ENCODE data around the gene PAFAH2. TPM values are rescaled to one million over a fixed set of nuclear protein-coding genes. Genes with fewer than 3 reads are reported as not detected.

Gene PAFAH2
- total RNA-seq, 2 donors from 2014 or later: 11.6 to 13.3 TPM

- no peaks in the 10 kb centered on the region for H3K36me3 Mint-ChIP-seq (ENCODE audit: low read depth)
- no peaks in the 10 kb centered on the region for H3K9me3 ChIP-seq (ENCODE audit: control insufficient read depth, low read length)
- H3K27ac ChIP-seq (ENCODE audit: low read depth, low read length): no peak overlapping the region
- H3K36me3 ChIP-seq (ENCODE audit: control insufficient read depth, insufficient read depth, low read length): no peaks in the 10 kb centered on the region
- H3K27ac Mint-ChIP-seq: no peak overlapping the region
- H3K4me1 ChIP-seq (ENCODE audit: control insufficient read depth, insufficient read depth, low read length): no peaks in the 10 kb centered on the region
- no peak for DNase-seq
- H3K9me3 Mint-ChIP-seq: no peaks in the 10 kb centered on the region
- no peak for TF ChIP-seq CTCF (conservative IDR thresholded peaks at IDR 0.05)
- H3K4me3 ChIP-seq (ENCODE audit: low read length): no peak overlapping the region
- H3K4me1 Mint-ChIP-seq: no peaks in the 10 kb centered on the region
- no peaks in the 10 kb centered on the region for H3K27me3 ChIP-seq (ENCODE audit: control insufficient read depth, insufficient read depth, low read length, poor library complexity, severe bottlenecking)
- no peak overlapping the region for H3K9ac ChIP-seq (ENCODE audit: extremely low read depth, low read length, poor library complexity, severe bottlenecking)
- peaks cover 5% of the 10 kb centered on the region for H3K27me3 Mint-ChIP-seq (ENCODE audit: insufficient read depth)
- no peak overlapping the region for H3K4me3 Mint-ChIP-seq
- 90 to 94% methylated on average over 3 to 4 of the region's 4 CpGs for WGBS, 2 experiments (ENCODE audit: insufficient coverage in 1 of 2, insufficient read length in 1 of 2)
Observed at GRCh38 chr1:26005434-26006105, 7.7 kb upstream of the PAFAH2 start.

- no peaks in the 10 kb centered on the region for H3K27me3 ChIP-seq (ENCODE audit: control insufficient read depth, insufficient read depth, low read length, poor library complexity, severe bottlenecking)
- Mint-ChIP-seq H3K27ac (no peak overlapping the region), H3K9me3 (no peaks in the 10 kb centered on the region), H3K4me3 (no peak overlapping the region), H3K4me1 (peaks cover 6% of the 10 kb centered on the region), H3K36me3 (ENCODE audit: low read depth) (no peaks in the 10 kb centered on the region), H3K27me3 (ENCODE audit: insufficient read depth) (peaks cover 5% of the 10 kb centered on the region)
- H3K9ac ChIP-seq (ENCODE audit: extremely low read depth, low read length, poor library complexity, severe bottlenecking): no peak overlapping the region
- TF ChIP-seq CTCF (conservative IDR thresholded peaks at IDR 0.05): no peak
- no peak for DNase-seq
- H3K27ac ChIP-seq (ENCODE audit: low read depth, low read length): no peak overlapping the region
- no peaks in the 10 kb centered on the region for H3K36me3 ChIP-seq (ENCODE audit: control insufficient read depth, insufficient read depth, low read length)
- H3K9me3 ChIP-seq (ENCODE audit: control insufficient read depth, low read length): no peaks in the 10 kb centered on the region
- no peak overlapping the region for H3K4me3 ChIP-seq (ENCODE audit: low read length)
- H3K4me1 ChIP-seq (ENCODE audit: control insufficient read depth, insufficient read depth, low read length): no peaks in the 10 kb centered on the region
- WGBS, 2 experiments (ENCODE audit: insufficient coverage in 1 of 2, insufficient read length in 1 of 2): 88 to 91% methylated on average over 2 of the region's 2 CpGs
Observed at GRCh38 chr1:26003756-26004155, 5.9 kb upstream of the PAFAH2 start.

GRCh38 chr1:26003262-26003661 is 5.4 kb upstream of the PAFAH2 start:
- WGBS, 2 experiments (ENCODE audit: insufficient coverage in 1 of 2, insufficient read length in 1 of 2): 93 to 100% methylated on average over 1 to 4 of the region's 4 CpGs
- Histone ChIP-seq H3K9ac (ENCODE audit: extremely low read depth, low read length, poor library complexity, severe bottlenecking) (no peak overlapping the region), H3K4me1 (ENCODE audit: control insufficient read depth, insufficient read depth, low read length) (no peaks in the 10 kb centered on the region), H3K4me3 (ENCODE audit: low read length) (no peak overlapping the region), H3K27ac (ENCODE audit: low read depth, low read length) (no peak overlapping the region), H3K9me3 (ENCODE audit: control insufficient read depth, low read length) (no peaks in the 10 kb centered on the region), H3K27me3 (ENCODE audit: control insufficient read depth, insufficient read depth, low read length, poor library complexity, severe bottlenecking) (no peaks in the 10 kb centered on the region), H3K36me3 (ENCODE audit: control insufficient read depth, insufficient read depth, low read length) (no peaks in the 10 kb centered on the region)
- no peak for DNase-seq
- H3K36me3 Mint-ChIP-seq (ENCODE audit: low read depth): no peaks in the 10 kb centered on the region
- no peak overlapping the region for H3K4me3 Mint-ChIP-seq
- no peaks in the 10 kb centered on the region for H3K9me3 Mint-ChIP-seq
- peaks cover 11% of the 10 kb centered on the region for H3K4me1 Mint-ChIP-seq
- peaks cover 5% of the 10 kb centered on the region for H3K27me3 Mint-ChIP-seq (ENCODE audit: insufficient read depth)
- H3K27ac Mint-ChIP-seq: no peak overlapping the region
- no peak for TF ChIP-seq CTCF (conservative IDR thresholded peaks at IDR 0.05)

Data from endodermal cell (in vitro differentiated cells).